ENCODE results near the gene RAC3.
A peak's percentile ranks its signal among the peaks of the same experiment; 100 is the strongest.
"Not testable (repeated sequence)": the region's sequence is repeated elsewhere in the genome, so short reads cannot be mapped to it uniquely, and the experiment has no call there.

RAC3 gene

DNA sequence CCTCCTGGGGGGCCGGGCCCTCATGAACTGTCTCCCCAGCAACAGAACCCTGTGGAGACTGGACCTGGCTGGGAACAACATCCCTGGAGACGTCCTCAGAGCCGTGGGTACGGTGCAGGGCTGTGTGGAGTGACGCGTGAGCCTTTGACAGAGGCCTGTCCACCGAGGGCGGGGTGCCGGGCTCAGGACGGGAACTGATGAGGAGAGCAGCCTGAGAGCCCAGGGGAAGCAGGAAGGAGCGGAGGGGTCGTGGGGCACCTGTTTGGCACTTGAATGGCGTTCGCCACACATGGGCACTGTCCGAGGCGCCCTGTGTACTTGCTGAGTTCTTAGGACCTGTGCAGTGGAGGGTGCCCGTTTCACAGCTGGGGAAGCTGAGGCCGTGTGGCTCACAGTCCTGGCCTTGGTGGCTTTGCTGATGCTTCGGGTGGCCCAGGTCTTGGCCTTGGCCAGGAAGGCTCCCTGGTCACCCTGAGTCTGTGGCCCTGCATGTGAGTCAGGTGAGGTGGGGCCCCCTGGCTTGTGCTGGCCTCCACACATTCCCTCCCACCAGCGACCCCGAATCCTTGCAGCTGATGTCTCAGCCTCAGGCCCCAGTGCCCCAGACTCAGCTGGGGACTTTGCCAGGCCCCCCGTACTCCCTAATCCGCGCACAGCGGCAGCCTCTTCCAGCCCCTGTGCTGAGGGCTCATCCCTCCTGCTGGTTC is 5.9 kb upstream of the RAC3 start:
- no peak for DNase-seq

DNA sequence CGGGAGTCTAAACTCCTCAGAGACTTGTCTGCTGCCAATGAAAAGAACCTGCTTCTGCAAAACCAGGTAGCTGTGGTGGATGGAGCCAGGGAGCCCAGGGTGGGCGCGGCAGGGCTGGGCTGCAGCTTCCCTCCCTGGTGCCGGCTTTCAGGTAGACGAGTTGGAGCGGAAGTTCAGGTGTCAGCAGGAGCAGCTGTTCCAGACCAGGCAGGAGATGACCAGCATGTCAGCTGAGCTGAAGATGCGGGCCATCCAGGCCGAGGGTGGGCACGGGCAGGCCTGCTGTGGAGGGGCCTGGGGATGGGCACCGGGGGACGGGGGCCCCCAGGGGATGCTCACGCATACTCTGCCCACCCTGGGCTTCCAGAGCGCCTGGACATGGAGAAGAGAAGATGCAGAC is 3.2 kb upstream of the RAC3 start:
- no peak for DNase-seq

DNA sequence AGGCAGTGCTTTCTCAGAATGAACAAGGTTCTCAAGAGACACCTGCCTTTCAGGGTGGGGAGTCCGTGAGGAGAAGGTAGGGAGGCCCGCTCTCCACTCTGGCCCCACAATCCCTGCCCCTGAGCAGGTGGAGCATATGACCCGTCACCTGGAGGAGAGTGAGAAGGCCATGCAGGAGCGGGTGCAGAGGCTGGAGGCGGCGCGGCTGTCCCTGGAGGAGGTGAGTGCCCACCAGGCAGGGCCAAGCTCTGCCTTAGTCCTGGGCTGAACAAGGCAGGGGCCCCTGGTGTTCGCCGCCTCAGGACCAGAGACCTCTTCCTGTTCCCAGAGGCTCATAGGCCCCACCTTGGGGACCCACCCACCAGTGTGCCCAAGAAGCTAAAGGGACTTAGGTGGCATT is 2.5 kb upstream of the RAC3 start:
- no peak for DNase-seq

DNA sequence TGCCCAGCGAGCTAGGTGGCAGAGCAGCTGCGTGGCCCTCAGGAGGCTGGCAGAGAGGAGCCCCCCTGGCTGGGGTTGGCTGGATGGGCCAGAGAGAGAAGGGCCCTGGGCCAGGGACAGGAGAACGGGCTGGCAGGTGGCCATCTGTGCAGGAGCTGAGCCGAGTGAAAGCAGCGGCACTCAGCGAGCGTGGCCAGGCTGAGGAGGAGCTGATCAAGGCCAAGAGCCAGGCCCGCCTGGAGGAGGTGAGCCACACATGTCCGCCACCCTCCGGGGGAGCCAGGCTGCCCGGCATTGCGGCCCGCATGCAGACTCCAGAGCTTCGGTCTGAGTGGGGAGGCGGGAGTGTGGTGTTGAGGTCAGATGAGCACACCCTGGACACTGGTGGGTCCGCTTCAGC is 2.1 kb upstream of the RAC3 start:
- DNase-seq: no peak

DNA sequence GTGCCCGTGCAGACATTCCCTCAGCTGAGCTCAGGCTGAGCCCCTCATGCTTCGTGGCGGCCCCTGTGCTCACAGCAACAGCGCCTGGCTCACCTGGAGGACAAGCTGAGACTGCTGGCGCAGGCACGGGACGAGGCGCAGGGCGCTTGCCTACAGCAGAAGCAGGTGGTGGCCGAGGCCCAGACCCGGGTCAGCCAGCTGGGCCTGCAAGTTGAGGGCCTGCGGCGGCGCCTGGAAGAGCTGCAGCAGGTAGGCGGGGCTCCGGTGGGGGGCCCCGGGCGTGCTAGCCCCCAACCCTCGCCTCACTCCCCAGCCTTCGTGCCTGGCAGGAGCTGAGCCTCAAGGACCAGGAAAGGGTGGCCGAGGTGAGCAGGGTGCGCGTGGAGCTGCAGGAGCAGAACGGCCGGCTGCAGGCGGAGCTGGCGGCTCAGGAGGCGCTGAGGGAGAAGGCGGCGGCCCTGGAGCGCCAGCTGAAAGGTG is 1.4 kb upstream of the RAC3 start:
- no peak for DNase-seq

DNA sequence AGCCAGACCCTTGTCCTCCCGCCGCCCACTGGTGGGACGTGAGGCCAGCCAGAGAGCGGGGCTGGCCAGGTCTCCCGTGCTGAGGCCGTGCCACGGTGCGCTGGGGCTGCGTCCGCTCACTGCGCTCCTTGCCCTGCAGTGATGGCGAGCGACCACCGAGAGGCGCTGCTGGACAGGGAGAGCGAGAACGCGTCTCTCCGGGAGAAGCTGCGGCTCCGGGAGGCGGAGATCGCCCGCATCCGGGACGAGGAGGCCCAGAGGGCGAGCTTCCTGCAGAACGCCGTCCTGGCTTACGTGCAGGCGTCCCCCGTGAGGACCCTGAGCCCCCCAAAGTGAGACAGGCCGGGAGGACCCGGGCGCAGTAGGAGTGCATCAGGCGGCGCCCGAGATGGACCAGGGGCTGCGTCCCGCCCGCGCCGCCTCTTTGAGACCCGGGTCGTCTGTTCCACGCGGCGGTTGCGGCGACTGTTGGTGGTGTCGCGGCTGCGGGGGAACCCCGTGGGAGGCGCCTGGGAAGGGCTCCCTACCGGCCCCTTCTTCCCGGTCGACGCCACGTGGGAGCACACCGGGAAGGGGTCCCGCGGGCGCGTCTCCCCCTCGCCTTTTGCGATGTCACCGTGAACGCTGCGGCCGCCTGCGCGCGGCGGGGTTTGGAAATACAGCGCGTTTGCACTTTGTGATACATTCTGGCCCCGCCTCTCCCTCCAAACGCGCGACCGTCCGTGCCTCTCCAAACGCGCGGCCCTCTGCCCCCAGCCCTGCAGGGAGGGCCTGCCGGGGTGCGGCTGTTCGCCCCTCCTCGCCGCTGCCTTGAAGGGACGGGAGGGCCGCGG is 792 bp upstream of the RAC3 start:
- peak; percentile 65 to 83 (median 77) for DNase-seq

DNA sequence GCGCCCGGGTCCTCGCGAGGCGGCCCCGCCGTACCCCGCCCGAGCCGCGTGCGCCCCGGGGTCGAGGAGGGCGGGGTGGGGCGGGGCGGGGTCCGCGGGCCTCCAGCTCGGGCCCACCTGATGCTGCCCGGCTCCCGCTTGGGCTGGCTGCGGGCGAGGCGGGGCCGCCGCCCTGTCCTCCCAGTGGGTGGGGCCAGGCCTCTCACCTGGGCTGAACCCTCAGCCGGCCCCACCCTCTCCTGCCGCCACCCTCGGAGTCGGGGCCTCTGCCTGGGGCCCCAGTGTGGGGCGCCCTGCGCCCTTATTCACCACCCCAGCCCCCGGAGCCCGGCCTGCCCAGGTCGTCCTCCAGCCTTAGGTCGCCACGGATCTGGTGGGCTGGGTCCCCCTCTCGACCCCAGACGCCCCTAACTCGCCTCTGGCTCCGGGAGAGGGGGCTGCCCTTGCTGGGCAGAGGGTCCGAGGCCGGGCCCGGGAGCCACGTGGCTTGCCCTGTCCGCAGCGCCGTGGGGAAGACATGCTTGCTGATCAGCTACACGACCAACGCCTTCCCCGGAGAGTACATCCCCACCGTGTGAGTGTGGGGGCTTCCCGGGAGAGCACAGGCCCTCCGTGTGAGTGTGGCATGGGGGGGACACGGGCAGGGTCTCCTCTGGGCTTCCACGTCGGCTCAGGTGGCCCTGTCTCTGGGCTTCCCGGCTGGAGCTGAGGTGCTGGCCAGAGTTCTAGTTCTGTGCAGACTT is 578 bp downstream of the RAC3 start:
- peak in 2 of 5 donors; percentile 37 to 39 for DNase-seq

DNA sequence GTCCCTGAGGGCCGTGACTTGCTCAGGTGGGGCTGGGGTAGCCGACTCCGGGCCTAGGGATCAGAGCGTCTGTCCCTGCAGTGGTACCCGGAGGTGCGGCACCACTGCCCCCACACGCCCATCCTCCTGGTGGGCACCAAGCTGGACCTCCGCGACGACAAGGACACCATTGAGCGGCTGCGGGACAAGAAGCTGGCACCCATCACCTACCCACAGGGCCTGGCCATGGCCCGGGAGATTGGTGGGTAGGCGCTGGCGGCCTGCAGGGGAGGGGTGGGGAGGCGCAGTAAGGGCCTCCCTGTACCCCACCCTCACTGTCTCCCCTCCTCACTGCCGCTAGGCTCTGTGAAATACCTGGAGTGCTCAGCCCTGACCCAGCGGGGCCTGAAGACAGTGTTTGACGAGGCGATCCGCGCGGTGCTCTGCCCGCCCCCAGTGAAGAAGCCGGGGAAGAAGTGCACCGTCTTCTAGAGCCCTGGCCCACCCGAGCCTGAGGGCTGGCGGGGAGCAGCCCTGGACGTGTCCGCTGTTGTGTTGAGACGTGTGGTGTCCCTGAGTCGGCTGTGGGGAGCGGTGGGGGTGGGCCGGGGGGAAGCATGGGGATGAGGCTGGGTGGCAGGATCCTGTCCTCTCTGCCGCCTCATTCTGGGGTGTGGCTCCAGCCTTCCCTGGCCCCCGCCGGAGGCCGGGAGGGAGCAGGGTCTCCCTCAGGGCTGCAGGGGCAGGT is 2.0 kb downstream of the RAC3 start:
- DNase-seq: no peak

DNA sequence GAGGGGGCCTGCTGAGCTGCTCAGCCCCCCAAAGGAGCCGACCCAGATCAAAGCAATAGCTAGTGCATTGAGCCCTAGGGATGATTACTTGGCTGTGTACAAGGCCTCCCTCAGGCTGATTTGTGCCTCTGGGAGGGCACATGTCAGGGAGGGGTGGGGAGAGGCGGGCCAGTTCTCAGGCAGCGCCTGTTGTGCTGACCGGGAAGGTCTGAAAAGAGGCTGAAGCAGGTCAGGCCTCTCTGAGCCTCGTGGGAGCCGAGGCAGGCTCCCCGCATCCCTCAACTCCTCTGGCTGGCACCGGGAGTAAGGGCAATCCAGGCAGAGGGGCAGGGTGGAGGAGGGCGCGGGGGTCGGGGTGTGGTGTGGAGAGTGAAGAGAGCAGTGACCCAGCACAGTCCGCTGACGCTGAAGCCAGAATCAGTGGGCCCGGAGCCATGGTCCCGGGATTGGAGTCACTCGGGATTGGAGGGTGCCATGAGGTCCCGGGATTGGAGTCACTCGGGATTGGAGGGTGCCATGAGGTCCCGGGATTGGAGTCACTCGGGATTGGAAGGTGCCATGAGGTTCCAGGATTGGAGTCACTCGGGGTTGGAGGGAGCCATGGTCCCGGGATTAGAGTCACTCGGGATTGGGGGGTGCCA is 3.0 kb downstream of the RAC3 start:
- no peak for DNase-seq

DNA sequence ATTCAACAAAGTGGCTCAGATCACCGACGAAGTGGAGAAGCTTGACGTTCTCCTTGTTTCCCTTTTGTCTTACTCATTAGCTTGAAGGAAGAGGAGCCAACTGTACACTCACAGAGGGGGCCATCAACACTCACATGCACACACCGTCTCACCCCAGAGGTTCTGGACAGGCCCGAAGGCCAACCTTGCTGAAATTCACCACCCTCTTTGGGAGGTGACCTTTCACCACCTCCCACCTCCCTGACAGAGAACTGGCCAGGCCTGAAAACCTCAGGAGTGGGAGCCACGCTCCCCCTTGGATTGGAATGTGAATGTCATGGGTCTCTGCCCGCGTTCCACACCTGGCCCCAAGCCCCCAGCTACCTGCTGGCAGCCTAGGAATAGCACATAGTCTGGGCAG is 4.0 kb downstream of the RAC3 start:
- DNase-seq: no peak

DNA sequence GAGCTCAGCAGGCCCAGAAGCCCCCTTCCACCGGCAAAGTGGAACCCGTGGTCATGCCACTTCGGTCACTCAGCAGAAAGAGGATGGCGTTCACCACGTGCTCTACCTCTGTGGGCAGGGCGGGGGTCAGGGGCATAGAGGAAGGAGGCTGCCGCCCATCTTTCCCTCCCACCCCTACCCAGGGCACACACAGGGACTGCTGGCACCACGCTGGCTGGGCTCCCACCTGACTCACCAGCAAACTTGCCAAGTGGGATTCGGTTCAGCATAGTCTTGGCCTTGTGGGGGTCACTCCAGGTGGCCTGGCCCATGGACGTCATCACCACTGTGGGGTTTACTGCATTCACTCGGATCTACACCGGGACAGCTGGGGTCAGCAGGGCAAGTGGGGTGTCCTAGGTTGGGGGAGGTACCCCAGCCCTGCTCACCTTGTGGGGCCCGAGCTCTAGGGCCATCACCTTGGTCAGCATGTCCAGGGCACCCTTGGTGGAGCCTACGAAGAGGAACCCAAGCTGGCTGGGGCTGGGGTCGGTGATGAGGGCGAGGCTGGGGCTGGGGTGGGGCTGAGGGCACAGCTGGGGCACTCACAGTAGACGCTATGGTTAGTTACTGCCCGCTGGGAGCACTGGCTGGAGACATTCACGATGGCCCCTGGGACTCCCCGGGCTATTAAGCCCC is 4.6 kb downstream of the RAC3 start:
- DNase-seq: no peak

DNA sequence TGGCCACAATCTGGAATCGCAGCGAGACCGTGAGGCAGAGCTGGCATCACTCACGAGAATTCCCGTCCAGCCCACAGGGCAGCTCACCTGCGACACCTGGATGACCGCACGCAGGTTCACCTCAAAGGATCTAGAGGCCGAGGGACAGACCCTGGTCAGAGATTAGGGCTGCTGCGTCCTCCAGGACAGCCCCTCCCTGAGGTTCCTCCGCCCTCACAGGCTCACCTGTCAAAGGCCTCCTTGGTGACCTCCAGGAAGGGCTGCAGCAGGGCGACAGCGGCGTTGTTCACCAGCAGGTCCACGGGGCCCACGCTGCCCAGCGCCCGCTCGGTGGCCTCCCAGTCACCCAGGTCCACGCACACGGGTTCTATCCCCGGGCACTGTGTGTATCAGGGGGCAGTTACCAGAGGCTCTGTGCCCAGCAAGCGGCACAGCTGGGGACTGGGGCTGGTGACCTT is 5.2 kb downstream of the RAC3 start:
- DNase-seq: no peak

DNA sequence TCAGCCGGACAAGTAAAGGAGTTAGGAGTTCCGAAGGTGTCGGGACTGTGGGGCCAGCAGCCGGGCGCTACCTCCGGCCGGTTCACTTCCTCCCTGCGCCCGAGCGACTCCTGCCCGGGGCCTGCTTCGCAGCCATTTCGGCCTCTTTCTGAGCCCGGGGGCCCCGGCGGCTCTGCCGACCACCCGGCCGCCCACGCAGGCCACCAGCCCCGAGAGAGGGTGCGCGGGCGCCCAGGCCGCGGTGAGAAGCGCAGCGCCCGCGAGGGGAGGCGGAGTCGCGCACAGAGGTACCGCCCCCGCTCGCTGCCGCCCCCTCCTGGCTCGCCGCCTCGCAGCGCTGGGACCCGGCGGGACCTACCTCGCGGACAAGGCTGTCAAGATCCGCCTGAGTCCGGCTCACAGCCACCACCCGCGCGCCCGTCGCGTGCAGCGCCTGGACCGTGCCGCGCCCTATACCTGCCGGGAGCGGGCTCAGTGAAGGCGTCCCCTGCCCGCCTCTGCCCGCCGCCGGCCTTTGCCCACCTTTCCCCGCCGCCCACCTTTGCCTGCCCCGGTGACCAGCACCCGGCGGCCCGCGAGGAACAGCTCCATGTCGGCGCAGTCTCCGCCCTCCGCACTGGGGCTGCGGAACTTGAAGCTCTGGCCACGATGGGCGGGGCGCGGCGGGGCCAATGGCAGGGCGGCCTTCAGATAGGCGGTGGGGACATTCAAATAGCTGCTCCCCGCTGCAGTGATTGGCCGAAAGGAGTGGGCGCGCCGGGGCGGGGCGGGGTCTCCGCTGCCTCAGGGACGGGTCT is 5.8 kb downstream of the RAC3 start, which contains the start of gene DCXR:
Gene DCXR, minus strand, starts transcription at position 606 of the 797 bp plus-strand sequence. Its CDS starts 15 bp downstream, at position 591.
- peak; percentile 89 to 98 (median 91) for DNase-seq

DNA sequence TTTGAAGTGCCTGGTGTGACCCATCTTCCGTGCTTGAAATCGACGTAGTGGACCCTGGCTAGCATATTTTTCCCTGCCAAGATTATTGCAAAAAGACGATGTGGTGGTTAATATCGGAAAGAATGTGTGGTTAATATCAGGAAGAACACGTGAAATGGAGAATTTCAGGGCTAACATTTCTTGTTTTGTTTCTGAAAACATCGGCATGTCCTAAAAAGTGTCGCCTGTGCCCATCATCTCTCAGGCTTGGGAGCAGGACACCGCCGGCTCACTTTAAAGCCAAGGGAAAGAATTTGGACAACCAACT is 6.4 kb downstream of the RAC3 start:
- no peak for DNase-seq

DNA sequence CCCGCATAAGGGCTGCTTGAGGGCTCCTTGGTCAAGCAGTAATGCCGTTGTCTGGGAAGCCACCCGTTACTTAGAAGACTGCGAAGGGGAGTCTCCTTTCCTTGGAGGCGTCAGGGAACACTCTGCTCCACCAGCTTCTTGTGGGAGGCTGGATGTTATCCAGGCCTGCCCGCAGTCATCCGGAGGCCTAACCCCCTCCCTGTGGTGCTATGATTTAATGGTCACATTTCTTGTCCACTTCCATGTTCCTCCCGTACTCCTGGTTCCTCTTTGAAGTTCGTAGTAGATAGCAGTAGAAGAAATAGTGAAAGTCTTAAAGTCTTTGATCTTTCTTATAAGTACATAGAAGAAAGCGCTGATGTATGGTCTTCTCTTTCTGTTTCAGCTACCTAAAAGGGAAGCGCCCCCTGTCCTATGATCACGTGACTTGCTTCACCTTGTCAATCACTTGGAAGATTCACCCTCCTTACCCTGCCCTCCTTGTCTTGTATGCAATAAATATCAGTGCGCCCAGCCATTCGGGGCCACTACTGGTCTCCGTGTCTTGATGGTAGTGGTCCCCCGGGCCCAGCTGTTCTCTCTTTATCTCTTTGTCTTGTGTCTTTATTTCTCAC is 7.4 kb downstream of the RAC3 start:
- DNase-seq: not testable (repeated sequence)

DNA sequence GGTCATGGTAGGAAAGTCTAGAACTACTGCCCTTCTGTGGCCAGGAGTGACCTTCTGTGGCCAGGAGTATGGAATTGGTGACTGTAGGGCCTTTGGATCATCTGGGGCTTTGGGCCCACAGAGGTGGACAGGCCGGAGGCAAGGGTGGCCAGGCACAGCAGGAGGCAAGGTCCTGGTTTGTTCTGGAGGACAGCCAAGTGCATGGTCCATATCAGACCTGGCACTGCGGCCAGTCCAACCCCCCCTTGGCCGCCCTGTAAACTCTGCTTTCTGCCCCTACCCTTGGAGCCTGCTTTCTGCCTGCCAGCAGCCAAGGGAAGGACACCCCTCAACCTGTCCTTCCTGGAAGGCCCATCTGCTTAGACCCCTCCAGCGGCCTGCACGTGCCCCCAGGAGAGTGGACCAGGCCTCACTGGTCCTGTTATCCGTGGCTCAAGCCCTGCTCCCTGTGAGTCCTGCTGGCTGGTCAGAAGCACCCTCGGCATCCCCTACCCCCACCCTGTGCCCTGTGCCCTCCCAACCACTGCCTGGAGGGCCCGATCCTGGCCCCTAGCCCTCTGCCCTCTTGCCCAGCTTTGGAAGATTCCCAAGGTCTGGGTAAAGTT is 8.3 kb downstream of the RAC3 start:
- DNase-seq: no peak

DNA sequence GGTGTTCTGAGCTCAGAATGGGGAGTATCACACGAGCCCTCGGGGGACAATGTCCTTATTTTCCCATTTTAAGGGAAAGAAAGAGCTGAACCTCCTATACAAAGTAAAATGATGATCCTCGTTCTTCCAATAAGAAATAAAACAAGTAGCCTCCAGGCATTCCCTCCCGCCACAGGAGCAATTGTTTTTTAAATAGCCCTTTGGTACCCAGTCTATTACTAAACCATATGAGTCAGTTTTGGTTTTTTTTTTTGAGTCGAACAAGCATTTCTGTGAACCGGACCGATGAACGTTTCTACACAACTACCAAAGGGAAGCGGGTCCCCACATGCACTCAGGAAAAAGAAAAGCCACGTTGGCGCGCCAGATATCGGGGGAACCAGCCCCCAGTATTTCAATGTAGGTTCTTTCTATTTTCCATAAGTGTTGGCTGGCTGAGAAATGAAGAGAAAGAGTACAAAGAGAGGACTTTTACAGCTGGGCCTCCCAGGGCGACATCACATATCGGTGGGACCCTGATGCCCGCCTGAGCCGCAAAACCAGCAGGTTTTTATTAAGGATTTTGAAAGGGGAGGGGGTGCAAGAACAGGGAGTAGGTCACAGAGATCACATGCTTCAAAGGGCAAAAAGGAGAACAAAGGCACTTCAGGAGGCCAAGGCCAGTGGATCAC is 9.8 kb downstream of the RAC3 start:
- no peak for DNase-seq

DNA sequence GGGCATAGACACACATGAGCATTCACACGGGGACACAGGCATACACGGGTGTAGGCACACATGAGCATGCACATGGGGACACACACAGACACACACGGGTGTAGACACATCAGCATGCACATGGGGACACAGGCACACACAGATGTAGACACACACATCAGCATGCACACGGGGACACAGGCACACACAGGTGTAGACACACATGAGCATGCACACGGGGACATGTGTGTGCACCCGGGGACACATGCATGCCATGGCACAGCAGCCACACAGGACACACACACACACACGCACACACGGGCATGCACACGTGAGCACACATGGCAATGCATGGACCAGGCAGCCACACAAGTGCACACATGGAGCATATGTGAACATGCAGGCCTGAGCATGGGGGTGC is 11.2 kb downstream of the RAC3 start:
- no peak for DNase-seq

DNA sequence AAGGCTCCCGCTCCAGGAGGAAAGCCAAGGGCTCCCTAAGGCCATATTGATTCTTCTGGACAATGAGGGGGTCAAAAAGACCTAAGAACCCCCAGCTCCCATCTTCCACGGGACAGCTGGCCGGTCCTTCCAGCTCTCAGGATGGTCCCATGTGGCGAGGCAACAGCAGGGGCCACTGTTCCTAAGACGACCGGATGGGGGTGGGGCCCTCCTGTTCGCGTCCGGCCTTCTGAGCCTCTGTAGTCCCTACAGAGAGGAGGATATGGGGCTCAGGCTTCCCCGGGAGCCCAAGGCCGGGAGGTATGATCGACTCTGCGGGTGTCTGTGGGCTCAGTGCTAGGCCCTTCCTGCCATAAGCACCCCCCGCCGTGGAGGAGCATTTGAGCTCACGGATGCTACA is 12.0 kb downstream of the RAC3 start:
- no peak for DNase-seq

Measured in T-helper 1 cell (primary cell).